ENCODE results near the gene PCBP3. TPM values are rescaled to one million over a fixed set of nuclear protein-coding genes. Genes with fewer than 3 reads are reported as not detected.

Gene PCBP3
- total RNA-seq, 4 donors from 2014 or later = 0.77 to 8.6 (median 3.2) TPM; not detected in 1

- Histone ChIP-seq H3K4me1 (no peaks in the 10 kb centered on the region), H3K27ac (no peak overlapping the region), H3K9me3 (no peaks in the 10 kb centered on the region), H3K4me3 (no peak overlapping the region), H3K27me3 (no peaks in the 10 kb centered on the region), H3K36me3 (no peaks in the 10 kb centered on the region)
- intact Hi-C loops (cut with DNase I; ENCODE audit: low total_unique reads) = no loop called here
- no peak for DNase-seq
- TF ChIP-seq POLR2A (IDR thresholded peaks at IDR 0.05) = no peak
- no peak for TF ChIP-seq CTCF (IDR thresholded peaks at IDR 0.05)
Measured at GRCh38 chr21:45918835-45919447, 275.4 kb downstream of the PCBP3 start.

GRCh38 chr21:45919593-45919992 is 276.1 kb downstream of the PCBP3 start:
- intact Hi-C loops (cut with DNase I; ENCODE audit: low total_unique reads) = no loop called here
- H3K9me3 ChIP-seq = no peaks in the 10 kb centered on the region
- no peaks in the 10 kb centered on the region for H3K27me3 ChIP-seq
- no peak overlapping the region for H3K4me3 ChIP-seq
- no peak overlapping the region for H3K27ac ChIP-seq
- H3K4me1 ChIP-seq = no peaks in the 10 kb centered on the region
- no peak for TF ChIP-seq CTCF (IDR thresholded peaks at IDR 0.05)
- no peak for TF ChIP-seq POLR2A (IDR thresholded peaks at IDR 0.05)
- DNase-seq = no peak
- H3K36me3 ChIP-seq = no peaks in the 10 kb centered on the region

GRCh38 chr21:45920824-45921600 is 277.5 kb downstream of the PCBP3 start:
- Histone ChIP-seq H3K36me3 (no peaks in the 10 kb centered on the region), H3K9me3 (no peaks in the 10 kb centered on the region), H3K4me3 (no peak overlapping the region), H3K27me3 (no peaks in the 10 kb centered on the region), H3K4me1 (no peaks in the 10 kb centered on the region), H3K27ac (no peak overlapping the region)
- intact Hi-C loops (cut with DNase I; ENCODE audit: low total_unique reads) = no loop called here
- no peak for DNase-seq
- no peak for TF ChIP-seq CTCF (IDR thresholded peaks at IDR 0.05)
- TF ChIP-seq POLR2A (IDR thresholded peaks at IDR 0.05) = no peak

GRCh38 chr21:45921917-45922316 is 278.4 kb downstream of the PCBP3 start:
- intact Hi-C loops (cut with DNase I; ENCODE audit: low total_unique reads) = no loop called here
- Histone ChIP-seq H3K9me3 (no peaks in the 10 kb centered on the region), H3K36me3 (no peaks in the 10 kb centered on the region)

More at GRCh38 chr21:45921917-45922316, 278.4 kb downstream of the PCBP3 start:
- no peak overlapping the region for H3K27ac ChIP-seq
- no peaks in the 10 kb centered on the region for H3K27me3 ChIP-seq
- H3K4me1 ChIP-seq = no peaks in the 10 kb centered on the region
- TF ChIP-seq CTCF (IDR thresholded peaks at IDR 0.05) (no peak), POLR2A (IDR thresholded peaks at IDR 0.05) (no peak)
- H3K4me3 ChIP-seq = no peak overlapping the region
- DNase-seq = no peak
